Measurements from ENCODE around the gene CLIC1. TPM values are rescaled to one million over a fixed set of nuclear protein-coding genes. Genes with fewer than 3 reads are reported as not detected.

The CLIC1 gene
- total RNA-seq, 2 donors from 2014 or later = 222 to 251 TPM

GRCh38 chr6:31700740-31701401 lies 35.5 kb downstream of the CLIC1 start:
- TF ChIP-seq CTCF (IDR thresholded peaks at IDR 0.05) = no peak
- Histone ChIP-seq H3K4me3 (no peak overlapping the region), H3K4me1 (ENCODE audit: control insufficient read depth in 1 of 2, low read depth in 2 of 2) (peaks cover 13 to 23% of the 10 kb centered on the region in 2 donors), H3K9me3 (no peaks in the 10 kb centered on the region), H3K36me3 (peaks cover 12% of the 10 kb centered on the region), H3K27me3 (replicated peaks; ENCODE audit: insufficient read depth) (no peaks in the 10 kb centered on the region), H3K27ac (no peak overlapping the region)
- DNase-seq (ENCODE audit: low spot score) (no peak), ATAC-seq (ENCODE audit: insufficient number of reproducible peaks, low FRiP score, low read depth) (no peak)

- Histone ChIP-seq H3K36me3 (peaks cover 34% of the 10 kb centered on the region), H3K4me3 (no peak overlapping the region), H3K9me3 (no peaks in the 10 kb centered on the region), H3K4me1 (ENCODE audit: control insufficient read depth in 1 of 2, low read depth in 2 of 2) (peaks cover 10 to 17% of the 10 kb centered on the region in 2 donors), H3K27ac (no peak overlapping the region), H3K27me3 (replicated peaks; ENCODE audit: insufficient read depth) (no peaks in the 10 kb centered on the region)
- DNase-seq (ENCODE audit: low spot score) (no peak), ATAC-seq (ENCODE audit: insufficient number of reproducible peaks, low FRiP score, low read depth) (no peak)
- no peak for TF ChIP-seq CTCF (IDR thresholded peaks at IDR 0.05)
Observed at GRCh38 chr6:31697555-31697954, 38.8 kb downstream of the CLIC1 start.

GRCh38 chr6:31693535-31693934 lies 42.8 kb downstream of the CLIC1 start:
- no peaks in the 10 kb centered on the region for H3K4me1 ChIP-seq (ENCODE audit: control insufficient read depth in 1 of 2, low read depth in 2 of 2)
- TF ChIP-seq CTCF (IDR thresholded peaks at IDR 0.05) = no peak
- H3K27me3 ChIP-seq (replicated peaks; ENCODE audit: insufficient read depth) = no peaks in the 10 kb centered on the region
- peaks cover 59% of the 10 kb centered on the region for H3K36me3 ChIP-seq
- DNase-seq (ENCODE audit: low spot score) = no peak
- ATAC-seq (ENCODE audit: insufficient number of reproducible peaks, low FRiP score, low read depth) = no peak
- no peak overlapping the region for H3K27ac ChIP-seq
- no peaks in the 10 kb centered on the region for H3K9me3 ChIP-seq
- H3K4me3 ChIP-seq = no peak overlapping the region

- no peak for TF ChIP-seq CTCF (IDR thresholded peaks at IDR 0.05)
- ATAC-seq (ENCODE audit: insufficient number of reproducible peaks, low FRiP score, low read depth) = no peak
- peaks cover 66% of the 10 kb centered on the region for H3K36me3 ChIP-seq
Observed at GRCh38 chr6:31692886-31693285, 43.4 kb downstream of the CLIC1 start.

GRCh38 chr6:31692353-31692752 lies 44.0 kb downstream of the CLIC1 start:
- no peak for TF ChIP-seq CTCF (IDR thresholded peaks at IDR 0.05)
- Histone ChIP-seq H3K27ac (no peak overlapping the region), H3K36me3 (peaks cover 68% of the 10 kb centered on the region), H3K4me1 (ENCODE audit: control insufficient read depth in 1 of 2, low read depth in 2 of 2) (no peaks in the 10 kb centered on the region), H3K4me3 (no peak overlapping the region), H3K9me3 (no peaks in the 10 kb centered on the region), H3K27me3 (replicated peaks; ENCODE audit: insufficient read depth) (no peaks in the 10 kb centered on the region)
- ATAC-seq (ENCODE audit: insufficient number of reproducible peaks, low FRiP score, low read depth) (no peak), DNase-seq (ENCODE audit: low spot score) (no peak)

More at GRCh38 chr6:31692886-31693285, 43.4 kb downstream of the CLIC1 start:
- Histone ChIP-seq H3K27me3 (replicated peaks; ENCODE audit: insufficient read depth) (no peaks in the 10 kb centered on the region), H3K4me3 (no peak overlapping the region), H3K4me1 (ENCODE audit: control insufficient read depth in 1 of 2, low read depth in 2 of 2) (no peaks in the 10 kb centered on the region), H3K27ac (no peak overlapping the region), H3K9me3 (no peaks in the 10 kb centered on the region)
- DNase-seq (ENCODE audit: low spot score) = no peak

Measured in thoracic aorta (tissue), 2 donors.